GM19438 (cell line): Measurements from ENCODE around the gene AKAP10.
"Not testable (repeated sequence)": the region's sequence is repeated elsewhere in the genome, so short reads cannot be mapped to it uniquely, and the experiment has no call there.

Source experiments
- ATAC-seq: cut with Tn5 transposase; IDR thresholded peaks from one replicate; pipeline ENCODE4 v1.9.1; 2021; ENCODE audit warnings: low read depth; ENCODE audit not compliant: unreplicated experiment

The AKAP10 gene

GRCh38 chr17:19935169-19935568 lies 42.5 kb downstream of the AKAP10 start:
- ATAC-seq: no peak

GRCh38 chr17:19933628-19934027 lies 44.0 kb downstream of the AKAP10 start:
- ATAC-seq: no peak

GRCh38 chr17:19933221-19933620 lies 44.4 kb downstream of the AKAP10 start:
- ATAC-seq: no peak

DNA sequence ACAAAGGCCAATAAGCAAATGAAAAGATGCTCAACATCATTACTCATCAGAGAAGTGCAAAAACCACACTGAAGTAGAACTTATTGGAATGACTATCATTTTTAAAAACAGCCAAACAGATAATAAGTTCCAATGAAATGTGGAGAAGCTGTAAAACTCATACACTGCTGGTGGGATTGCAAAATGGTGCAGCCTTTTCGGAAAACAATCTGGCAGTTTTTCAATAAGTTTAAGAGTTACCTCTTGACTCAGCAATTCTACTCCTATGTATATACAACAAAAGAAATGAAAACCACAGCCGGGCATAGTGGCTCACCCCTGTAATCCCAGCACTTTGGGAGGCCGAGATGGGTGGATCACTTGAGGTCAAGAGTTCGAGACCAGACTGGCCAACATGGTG lies 49.3 kb downstream of the AKAP10 start:
- ATAC-seq: no peak

GRCh38 chr17:19915245-19915978 lies 62.2 kb downstream of the AKAP10 start:
- no peak for ATAC-seq

GRCh38 chr17:19911033-19911432 lies 66.6 kb downstream of the AKAP10 start:
- no peak for ATAC-seq

GRCh38 chr17:19909139-19909538 lies 68.5 kb downstream of the AKAP10 start:
- no peak for ATAC-seq

GRCh38 chr17:19905502-19905901 lies 72.1 kb downstream of the AKAP10 start:
- ATAC-seq: no peak

- no peak for ATAC-seq
Measured at GRCh38 chr17:19904924-19905323, 72.7 kb downstream of the AKAP10 start.

GRCh38 chr17:19904412-19904811 lies 73.2 kb downstream of the AKAP10 start:
- no peak for ATAC-seq

GRCh38 chr17:19900809-19901208 lies 76.8 kb downstream of the AKAP10 start:
- ATAC-seq: no peak

- no peak for ATAC-seq
Measured at GRCh38 chr17:19897903-19898302, 79.7 kb downstream of the AKAP10 start.

- ATAC-seq: no peak
Measured at GRCh38 chr17:19897090-19897837, 80.4 kb downstream of the AKAP10 start.

- no peak for ATAC-seq
Measured at GRCh38 chr17:19896679-19897078, 80.9 kb downstream of the AKAP10 start.

GRCh38 chr17:19890554-19890953 lies 87.1 kb downstream of the AKAP10 start:
- ATAC-seq: not testable (repeated sequence)

DNA sequence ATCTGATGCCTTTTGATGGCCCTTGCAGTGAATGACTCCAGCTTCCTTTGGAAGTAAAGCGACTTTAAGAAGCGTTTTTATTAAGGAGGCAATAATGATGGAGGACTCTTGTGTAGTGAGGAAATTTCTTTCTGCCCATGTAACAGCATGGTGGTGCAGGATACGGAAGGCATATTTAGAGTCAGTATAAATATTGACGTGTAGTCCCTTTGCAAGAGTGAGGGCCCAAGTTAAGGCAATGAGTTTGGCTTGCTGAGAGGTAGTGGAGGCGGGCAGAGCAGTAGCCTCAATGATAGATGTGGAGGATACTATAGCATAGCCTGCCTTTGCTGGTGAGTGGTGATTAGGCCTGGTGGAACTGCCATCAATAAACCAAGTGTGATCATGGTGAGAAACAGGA lies 87.6 kb downstream of the AKAP10 start:
- ATAC-seq: not testable (repeated sequence)

- no peak for ATAC-seq
Measured at GRCh38 chr17:19886116-19886515, 91.5 kb downstream of the AKAP10 start.

GRCh38 chr17:19883537-19884215 lies 94.0 kb downstream of the AKAP10 start:
- no peak for ATAC-seq

DNA sequence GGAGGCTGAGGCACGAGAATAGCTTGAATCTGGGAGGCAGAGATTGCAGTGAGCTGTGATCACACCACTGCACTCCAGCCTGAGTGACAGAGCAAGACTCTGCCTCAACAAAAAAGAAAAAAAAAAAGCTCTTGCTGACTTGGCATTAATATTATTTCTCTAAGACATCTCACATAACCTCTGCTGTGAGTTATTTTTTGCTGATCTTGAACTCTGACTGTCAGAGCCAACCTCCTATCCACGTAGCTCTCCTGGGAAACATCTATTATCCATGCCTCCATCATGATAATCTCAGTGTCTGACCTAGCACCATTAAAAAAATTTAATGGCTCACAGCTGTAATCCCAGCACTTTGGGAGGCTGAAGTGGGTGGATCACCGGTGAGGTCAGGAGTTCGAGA lies 97.2 kb downstream of the AKAP10 start:
- ATAC-seq: no peak

DNA sequence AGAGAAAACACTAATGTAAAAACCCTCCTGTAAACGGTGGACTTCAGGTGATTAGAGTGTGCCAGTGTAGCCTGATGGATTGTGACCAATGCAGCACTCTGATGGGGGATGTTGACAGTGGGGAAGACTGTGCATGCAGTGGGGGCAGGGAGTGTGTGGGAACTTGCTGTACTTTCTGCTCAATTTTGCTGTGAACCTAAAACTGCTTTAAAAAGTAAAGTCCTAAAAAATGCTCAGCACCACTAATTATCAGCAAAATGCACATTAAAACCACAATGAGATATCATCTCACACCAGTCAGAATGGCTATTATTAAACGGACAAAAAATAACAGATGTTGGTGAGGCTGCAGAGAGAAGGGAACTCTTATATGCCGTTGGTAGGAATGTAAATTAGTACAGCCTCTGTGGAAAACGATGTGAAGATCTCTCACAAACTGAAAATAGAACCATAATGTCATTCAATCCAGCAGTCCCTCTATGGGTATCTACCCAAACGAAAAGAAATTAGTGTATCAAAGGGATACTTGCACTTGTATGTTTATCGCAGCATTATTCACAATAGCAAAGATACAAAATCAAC lies 100.2 kb downstream of the AKAP10 start:
- no peak for ATAC-seq

GRCh38 chr17:19876529-19877161 lies 101.0 kb downstream of the AKAP10 start:
- ATAC-seq: no peak
